ENCODE data around the gene ITGB5. TPM values are rescaled to one million over a fixed set of nuclear protein-coding genes. Genes with fewer than 3 reads are reported as not detected.

ITGB5 gene
- total and polyA plus RNA-seq, 2 donors (not counting 3 experiments of a cell fraction or from before 2014, with no cell fraction given) = 144 to 170 TPM

- Histone ChIP-seq H3K4me2 (ENCODE audit: insufficient read depth, low read length) (no peak overlapping the region), H3K4me3 (replicated peaks in 1 of 3; ENCODE audit: insufficient read depth in 1 of 3, low read depth in 1 of 3, low read length in 3 of 3) (no peak overlapping the region), H3K4me1 (ENCODE audit: control insufficient read depth, extremely low read depth, insufficient read depth, low read length) (peaks cover 61% of the 10 kb centered on the region), H3K79me2 (ENCODE audit: control insufficient read depth, insufficient read depth, low read length) (no peaks in the 10 kb centered on the region), H3K27me3 (ENCODE audit: control insufficient read depth in 2 of 2, insufficient read depth in 2 of 2, low read length in 2 of 2) (no peaks in the 10 kb centered on the region), H3K27ac (ENCODE audit: insufficient read depth, low read depth, low read length) (no peak overlapping the region), H3K9ac (replicated peaks; ENCODE audit: extremely low read depth, insufficient read depth, low read length) (no peak overlapping the region), H3K9me3 (replicated peaks; ENCODE audit: control insufficient read depth, insufficient read depth, low read length) (no peaks in the 10 kb centered on the region), H3K9me1 (replicated peaks; ENCODE audit: control insufficient read depth, extremely low read depth, insufficient read depth, low read length) (no peaks in the 10 kb centered on the region), H3K36me3 (ENCODE audit: control insufficient read depth in 2 of 2, extremely low read depth in 1 of 2, insufficient read depth in 2 of 2, low read length in 2 of 2) (no peaks in the 10 kb centered on the region), H4K20me1 (replicated peaks; ENCODE audit: control insufficient read depth, extremely low read depth, insufficient read depth, low read length) (no peaks in the 10 kb centered on the region), H2AFZ (ENCODE audit: low read depth, low read length) (no peak overlapping the region)
- CTCF ChIA-PET = interaction anchor here (0.6 to 1.0 kb wide), 2 partner anchors 10 to 15 kb away, joined by 3 read pairs; no protein-coding TSS in a partner anchor
- dilution Hi-C loops (cut with MboI; ENCODE audit: extremely low pct_ligation_motif_present, low sequenced_read_pairs) = no loop called here
- no peak for FAIRE-seq
- POLR2A ChIA-PET = no interaction called here
- no peak for DNase-seq (ENCODE audit: low read depth, low spot score)
- intact Hi-C loops (cut with micrococcal nuclease) = loop anchor here (10.0 kb wide), 1 partner anchor 279 kb away; the partner anchor contains the start of gene HEG1
- no peak for TF ChIP-seq POLR2AphosphoS5 (IDR thresholded peaks at IDR 0.05; ENCODE audit: insufficient read depth, low read depth, low read length)
- TF ChIP-seq GATA2 (IDR thresholded peaks at IDR 0.05; ENCODE audit: insufficient read depth, insufficient read length, low read depth, low read length) = no peak
- TF ChIP-seq MYC (IDR thresholded peaks at IDR 0.05; ENCODE audit: low read depth, low read length) = no peak
- TF ChIP-seq MAX (IDR thresholded peaks at IDR 0.05; ENCODE audit: insufficient read depth, insufficient read length) = no peak
- TF ChIP-seq EZH2 (IDR thresholded peaks at IDR 0.05; ENCODE audit: borderline replicate concordance, low read depth, low read length, severe bottlenecking) = no peak
- TF ChIP-seq CTCF (IDR thresholded peaks at IDR 0.05; ENCODE audit: extremely low read depth in 1 of 2, insufficient read depth in 1 of 2, low read depth in 1 of 2, low read length in 2 of 2) = no peak
- no peak for TF ChIP-seq JUN (IDR thresholded peaks at IDR 0.05; ENCODE audit: borderline replicate concordance, insufficient read depth, insufficient read length, low read depth)
- no TSS peak for BruUV-seq (replicated peaks)
Observed at GRCh38 chr3:124775877-124776276, 111.3 kb downstream of the ITGB5 start.

Measured in endothelial cell of umbilical vein (primary cell).